ENCODE data around the gene WFDC12. TPM values are rescaled to one million over a fixed set of nuclear protein-coding genes. Genes with fewer than 3 reads are reported as not detected.
A peak's percentile ranks its signal among the peaks of the same experiment; 100 is the strongest.

The WFDC12 gene
- total RNA-seq, 2 experiments from 2014 or later: not detected

GRCh38 chr20:45114465-45115385, 9.5 kb downstream of the WFDC12 start, which contains the start of gene WFDC5:
TSS of gene WFDC5 (minus strand) at chr20:45115174. CDS start at chr20:45115083, 91 bp downstream.
- ChIA-PET CTCF (interaction anchor here (1.0 to 4.2 kb wide), 4 partner anchors 8 to 71 kb away, joined by 3 to 26 read pairs (median 14); no protein-coding TSS in a partner anchor), POLR2A (no interaction called here)
- Mint-ChIP-seq H3K9me3 (ENCODE audit: low read depth) (no peaks in the 10 kb centered on the region), H3K27me3 (peaks cover 6% of the 10 kb centered on the region), H3K36me3 (ENCODE audit: low read depth) (no peaks in the 10 kb centered on the region), H3K4me3 (no peak within 1 kb of the TSS), H3K27ac (no peak within 1 kb of the TSS), H3K4me1 (peaks cover 4% of the 10 kb centered on the region)
- peak; percentile 81 for ATAC-seq
- peak; percentile 55 for DNase-seq
- intact Hi-C loops (cut with DNase I, micrococcal nuclease): loop anchor here in 1 of 2 experiments (5.0 kb wide), 1 partner anchor 202 kb away; the partner anchor contains the start of gene PABPC1L

GRCh38 chr20:45113865-45114264, 10.4 kb downstream of the WFDC12 start:
- Mint-ChIP-seq H3K9me3 (ENCODE audit: low read depth) (no peaks in the 10 kb centered on the region), H3K27ac (no peak overlapping the region), H3K4me1 (peaks cover 4% of the 10 kb centered on the region), H3K36me3 (ENCODE audit: low read depth) (no peaks in the 10 kb centered on the region), H3K27me3 (peaks cover 3% of the 10 kb centered on the region), H3K4me3 (no peak overlapping the region)
- intact Hi-C loops (cut with DNase I, micrococcal nuclease): loop anchor here in 1 of 2 experiments (5.0 kb wide), 1 partner anchor 202 kb away; the partner anchor contains the start of gene PABPC1L
- DNase-seq (no peak), ATAC-seq (no peak)
- ChIA-PET CTCF (interaction anchor here (3.2 to 4.6 kb wide), 5 partner anchors 8 to 179 kb away, joined by 20 to 28 read pairs (median 25); no protein-coding TSS in a partner anchor), POLR2A (no interaction called here)

- no peaks in the 10 kb centered on the region for H3K36me3 Mint-ChIP-seq (ENCODE audit: low read depth)
- H3K4me3 Mint-ChIP-seq: no peak overlapping the region
- ATAC-seq (no peak), DNase-seq (no peak)
- intact Hi-C loops (cut with DNase I, micrococcal nuclease): loop anchor here in 1 of 2 experiments (1.0 to 5.0 kb wide), 3 partner anchors 14 to 200 kb away; partner anchors contain the start of gene PABPC1L
- H3K27ac Mint-ChIP-seq: no peak overlapping the region
- no peaks in the 10 kb centered on the region for H3K9me3 Mint-ChIP-seq (ENCODE audit: low read depth)
- H3K27me3 Mint-ChIP-seq: peaks cover 2% of the 10 kb centered on the region
- POLR2A ChIA-PET: interaction anchor here (0.7 kb wide), 1 partner anchor 240 kb away, joined by 3 read pairs; no protein-coding TSS in a partner anchor
- peaks cover 4% of the 10 kb centered on the region for H3K4me1 Mint-ChIP-seq
- CTCF ChIA-PET: interaction anchor here (0.7 to 4.6 kb wide), 16 partner anchors 9 to 181 kb away, joined by 3 to 28 read pairs (median 5); no protein-coding TSS in a partner anchor
Observed at GRCh38 chr20:45112754-45113153, 11.5 kb downstream of the WFDC12 start.

GRCh38 chr20:45111799-45112471, 12.3 kb downstream of the WFDC12 start:
- Mint-ChIP-seq H3K4me3 (no peak overlapping the region), H3K27me3 (peaks cover 1% of the 10 kb centered on the region), H3K9me3 (ENCODE audit: low read depth) (no peaks in the 10 kb centered on the region), H3K36me3 (ENCODE audit: low read depth) (no peaks in the 10 kb centered on the region), H3K27ac (no peak overlapping the region), H3K4me1 (peaks cover 4% of the 10 kb centered on the region)
- ATAC-seq (peak; percentile 59), DNase-seq (peak; percentile 59)
- CTCF ChIA-PET: interaction anchor here (0.6 to 4.6 kb wide), 26 partner anchors 9 to 262 kb away, joined by 3 to 28 read pairs (median 4); partner anchors contain the start of gene PABPC1L
- POLR2A ChIA-PET: no interaction called here
- intact Hi-C loops (cut with DNase I, micrococcal nuclease): loop anchor here in 1 of 2 experiments (1.0 to 5.0 kb wide), 3 partner anchors 14 to 200 kb away; partner anchors contain the start of gene PABPC1L

- no peaks in the 10 kb centered on the region for H3K9me3 Mint-ChIP-seq (ENCODE audit: low read depth)
- H3K4me1 Mint-ChIP-seq: peaks cover 4% of the 10 kb centered on the region
- ATAC-seq: no peak
- intact Hi-C loops (cut with DNase I, micrococcal nuclease): loop anchor here in 1 of 2 experiments (5.0 kb wide), 1 partner anchor 199 kb away; the partner anchor contains the start of gene PABPC1L
- H3K36me3 Mint-ChIP-seq (ENCODE audit: low read depth): no peaks in the 10 kb centered on the region
- ChIA-PET CTCF (interaction anchor here (0.5 to 4.6 kb wide), 22 partner anchors 9 to 660 kb away, joined by 3 to 28 read pairs (median 4); partner anchors contain the start of gene PABPC1L), POLR2A (interaction anchor here (1.3 kb wide), 1 partner anchor 12 kb away, joined by 3 read pairs; no protein-coding TSS in a partner anchor)
- H3K27ac Mint-ChIP-seq: no peak overlapping the region
- no peak overlapping the region for H3K4me3 Mint-ChIP-seq
- no peak for DNase-seq
- H3K27me3 Mint-ChIP-seq: peaks cover 1% of the 10 kb centered on the region
Observed at GRCh38 chr20:45111285-45111684, 13.0 kb downstream of the WFDC12 start.

- intact Hi-C loops (cut with DNase I, micrococcal nuclease): loop anchor here in 1 of 2 experiments (5.0 kb wide), 1 partner anchor 198 kb away; the partner anchor contains the start of gene PABPC1L
- POLR2A ChIA-PET: interaction anchor here (0.6 to 1.3 kb wide), 2 partner anchors 11 to 263 kb away, joined by 3 read pairs; no protein-coding TSS in a partner anchor
- peaks cover 1% of the 10 kb centered on the region for H3K27me3 Mint-ChIP-seq
Observed at GRCh38 chr20:45110301-45110700, 14.0 kb downstream of the WFDC12 start.

GRCh38 chr20:45109634-45110033, 14.6 kb downstream of the WFDC12 start:
- Mint-ChIP-seq H3K9me3 (ENCODE audit: low read depth) (no peaks in the 10 kb centered on the region), H3K4me3 (no peak overlapping the region), H3K36me3 (ENCODE audit: low read depth) (no peaks in the 10 kb centered on the region), H3K4me1 (no peaks in the 10 kb centered on the region), H3K27me3 (peaks cover 1% of the 10 kb centered on the region), H3K27ac (no peak overlapping the region)
- DNase-seq (no peak), ATAC-seq (no peak)
- intact Hi-C loops (cut with DNase I, micrococcal nuclease): loop anchor here in 1 of 2 experiments (5.0 kb wide), 1 partner anchor 197 kb away; the partner anchor contains the start of gene PABPC1L
- ChIA-PET CTCF (interaction anchor here (0.7 to 4.6 kb wide), 9 partner anchors 9 to 184 kb away, joined by 3 to 28 read pairs (median 4); partner anchors contain the start of gene KCNS1), POLR2A (interaction anchor here (0.6 kb wide), 1 partner anchor 264 kb away, joined by 3 read pairs; no protein-coding TSS in a partner anchor)

More at GRCh38 chr20:45110301-45110700, 14.0 kb downstream of the WFDC12 start:
- Mint-ChIP-seq H3K9me3 (ENCODE audit: low read depth) (no peaks in the 10 kb centered on the region), H3K4me3 (no peak overlapping the region), H3K36me3 (ENCODE audit: low read depth) (no peaks in the 10 kb centered on the region), H3K4me1 (peaks cover 2% of the 10 kb centered on the region), H3K27ac (no peak overlapping the region)
- ATAC-seq: no peak
- CTCF ChIA-PET: interaction anchor here (0.7 to 4.6 kb wide), 11 partner anchors 10 to 209 kb away, joined by 3 to 28 read pairs (median 4); partner anchors contain the start of gene KCNS1
- DNase-seq: no peak

- Mint-ChIP-seq H3K27me3 (peaks cover 10% of the 10 kb centered on the region), H3K27ac (no peak overlapping the region), H3K9me3 (ENCODE audit: low read depth) (no peaks in the 10 kb centered on the region), H3K4me3 (no peak overlapping the region), H3K4me1 (peaks cover 6% of the 10 kb centered on the region), H3K36me3 (ENCODE audit: low read depth) (no peaks in the 10 kb centered on the region)
- DNase-seq (no peak), ATAC-seq (no peak)
- intact Hi-C loops (cut with DNase I, micrococcal nuclease): no loop called here
- CTCF ChIA-PET: interaction anchor here (1.1 to 3.6 kb wide), 5 partner anchors 9 to 187 kb away, joined by 5 to 25 read pairs (median 7); no protein-coding TSS in a partner anchor
- POLR2A ChIA-PET: no interaction called here
Observed at GRCh38 chr20:45105317-45105716, 18.9 kb downstream of the WFDC12 start.

GRCh38 chr20:45104786-45105185, 19.5 kb downstream of the WFDC12 start:
- POLR2A ChIA-PET: no interaction called here
- no peak for ATAC-seq

GRCh38 chr20:45103072-45103471, 21.2 kb downstream of the WFDC12 start:
- H3K9me3 Mint-ChIP-seq (ENCODE audit: low read depth): no peaks in the 10 kb centered on the region
- POLR2A ChIA-PET: no interaction called here

More at GRCh38 chr20:45104786-45105185, 19.5 kb downstream of the WFDC12 start:
- H3K27ac Mint-ChIP-seq: no peak overlapping the region
- H3K27me3 Mint-ChIP-seq: peaks cover 16% of the 10 kb centered on the region
- no peaks in the 10 kb centered on the region for H3K36me3 Mint-ChIP-seq (ENCODE audit: low read depth)
- DNase-seq: no peak
- H3K4me1 Mint-ChIP-seq: peaks cover 7% of the 10 kb centered on the region
- H3K4me3 Mint-ChIP-seq: no peak overlapping the region
- intact Hi-C loops (cut with DNase I, micrococcal nuclease): no loop called here
- no peaks in the 10 kb centered on the region for H3K9me3 Mint-ChIP-seq (ENCODE audit: low read depth)
- CTCF ChIA-PET: interaction anchor here (1.3 to 3.6 kb wide), 3 partner anchors 9 to 187 kb away, joined by 6 to 25 read pairs (median 7); no protein-coding TSS in a partner anchor

More at GRCh38 chr20:45103072-45103471, 21.2 kb downstream of the WFDC12 start:
- ATAC-seq (no peak), DNase-seq (no peak)
- Mint-ChIP-seq H3K36me3 (ENCODE audit: low read depth) (no peaks in the 10 kb centered on the region), H3K27me3 (peaks cover 26% of the 10 kb centered on the region), H3K4me1 (peaks cover 10% of the 10 kb centered on the region), H3K27ac (no peak overlapping the region), H3K4me3 (no peak overlapping the region)
- intact Hi-C loops (cut with DNase I, micrococcal nuclease): no loop called here
- CTCF ChIA-PET: interaction anchor here (2.1 kb wide), 1 partner anchor 9 kb away, joined by 8 read pairs; no protein-coding TSS in a partner anchor

All from activated CD4-positive, alpha-beta T cell treated with anti-CD3 and anti-CD28 coated beads for 36 hours (primary cell).